Measurements from ENCODE around the gene PRRT1B. TPM values are rescaled to one million over a fixed set of nuclear protein-coding genes. Genes with fewer than 3 reads are reported as not detected.

Gene PRRT1B
- total and polyA plus RNA-seq, 9 donors: 0.61 to 4.1 TPM; not detected in 7

GRCh38 chr9:131503626-131504465 is 41.5 kb upstream of the PRRT1B start:
- Histone ChIP-seq H3K4me1 (ENCODE audit: insufficient read depth) (peaks cover 10% of the 10 kb centered on the region), H3K27ac (no peak overlapping the region), H3K4me3 (peak overlapping the region; percentile 74), H3K27me3 (no peaks in the 10 kb centered on the region), H3K36me3 (no peaks in the 10 kb centered on the region), H3K9me3 (no peaks in the 10 kb centered on the region)
- intact Hi-C loops (cut with DNase I): no loop called here
- no peak for DNase-seq
- no peak for TF ChIP-seq CTCF (IDR thresholded peaks at IDR 0.05)
- no peak for TF ChIP-seq EP300 (IDR thresholded peaks at IDR 0.05)
- no peak for TF ChIP-seq POLR2A (IDR thresholded peaks at IDR 0.05)
- WGBS, 3 donors: 14 to 18% (median 16%) methylated on average over 31 to 32 of the region's 32 CpGs

GRCh38 chr9:131505012-131505411 is 40.3 kb upstream of the PRRT1B start:
- TF ChIP-seq EP300 (IDR thresholded peaks at IDR 0.05) (no peak), POLR2A (IDR thresholded peaks at IDR 0.05) (no peak), CTCF (IDR thresholded peaks at IDR 0.05) (no peak)
- H3K27me3 ChIP-seq: no peaks in the 10 kb centered on the region
- WGBS, 3 donors: 86 to 88% (median 87%) methylated on average over 8 of the region's 8 CpGs
- no peak overlapping the region for H3K27ac ChIP-seq
- H3K4me1 ChIP-seq (ENCODE audit: insufficient read depth): peaks cover 10% of the 10 kb centered on the region
- H3K4me3 ChIP-seq: no peak overlapping the region
- no peak for DNase-seq
- H3K36me3 ChIP-seq: no peaks in the 10 kb centered on the region
- intact Hi-C loops (cut with DNase I): no loop called here
- H3K9me3 ChIP-seq: no peaks in the 10 kb centered on the region

DNA sequence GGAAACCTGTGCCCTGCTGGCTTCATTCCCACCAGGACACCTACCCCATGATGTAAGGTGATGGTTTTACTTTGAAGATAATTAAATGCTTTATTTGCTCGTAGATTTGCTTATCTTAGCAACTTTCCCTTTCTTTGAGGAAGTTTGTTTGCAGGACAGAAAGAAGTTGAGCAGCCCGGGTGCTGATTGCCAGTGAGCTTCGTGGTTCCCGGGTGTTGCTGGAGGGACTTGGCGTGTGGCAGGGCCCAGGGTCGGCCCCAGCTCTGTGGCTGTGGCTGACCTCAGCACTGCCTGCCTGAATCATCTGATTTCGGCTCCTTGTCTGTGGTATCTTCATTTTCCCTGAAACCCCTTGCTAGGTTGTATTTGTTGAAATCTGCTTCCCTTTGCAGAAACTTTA is 33.9 kb upstream of the PRRT1B start:
- Histone ChIP-seq H3K27ac (no peak overlapping the region), H3K36me3 (no peaks in the 10 kb centered on the region), H3K9me3 (no peaks in the 10 kb centered on the region), H3K27me3 (no peaks in the 10 kb centered on the region), H3K4me3 (no peak overlapping the region), H3K4me1 (ENCODE audit: insufficient read depth) (no peaks in the 10 kb centered on the region)
- intact Hi-C loops (cut with DNase I): loop anchor here in 1 of 4 donors (5.0 kb wide), 1 partner anchor 344 kb away; no protein-coding TSS in a partner anchor
- 76 to 84% (median 78%) methylated on average over 7 of the region's 7 CpGs for WGBS, 3 donors
- TF ChIP-seq POLR2A (IDR thresholded peaks at IDR 0.05) (no peak), CTCF (IDR thresholded peaks at IDR 0.05) (no peak), EP300 (IDR thresholded peaks at IDR 0.05) (no peak)
- no peak for DNase-seq

GRCh38 chr9:131511880-131512279 is 33.4 kb upstream of the PRRT1B start:
- no peak for DNase-seq
- no peaks in the 10 kb centered on the region for H3K9me3 ChIP-seq
- no peaks in the 10 kb centered on the region for H3K36me3 ChIP-seq
- H3K4me3 ChIP-seq: no peak overlapping the region
- intact Hi-C loops (cut with DNase I): loop anchor here in 1 of 4 donors (5.0 kb wide), 1 partner anchor 345 kb away; no protein-coding TSS in a partner anchor
- no peaks in the 10 kb centered on the region for H3K27me3 ChIP-seq
- 68 to 88% (median 76%) methylated on average over 6 of the region's 6 CpGs for WGBS, 3 donors
- no peak overlapping the region for H3K27ac ChIP-seq
- TF ChIP-seq EP300 (IDR thresholded peaks at IDR 0.05) (no peak), CTCF (IDR thresholded peaks at IDR 0.05) (no peak), POLR2A (IDR thresholded peaks at IDR 0.05) (no peak)
- no peaks in the 10 kb centered on the region for H3K4me1 ChIP-seq (ENCODE audit: insufficient read depth)
